DOHH2 (cell line): ENCODE results near the gene ASPDH.

Experiments used
- H3F3A ChIP-seq: fragments of 200-600 bp; sonication (generic), shearing (Covaris generic); 2 replicates; pipeline ENCODE4 v1.6.0; 2016; ENCODE audit warnings: antibody characterized with exemption, mild to moderate bottlenecking; ENCODE audit not compliant: control insufficient read depth, insufficient read depth
- H3K27ac ChIP-seq: fragments of 200-600 bp; sonication (generic); 2 replicates; pipeline ENCODE4 v1.5.1; 2014; ENCODE audit warnings: low read depth, mild to moderate bottlenecking, low read length, moderate library complexity
- H3K27me3 ChIP-seq: fragments of 200-600 bp; sonication (generic); 2 replicates; pipeline ENCODE4 v1.6.1; 2014; ENCODE audit warnings: mild to moderate bottlenecking, low read length, mixed read lengths; ENCODE audit not compliant: control insufficient read depth
- H3K36me3 ChIP-seq: fragments of 200-600 bp; sonication (generic); 2 replicates; pipeline ENCODE4 v1.6.1; 2014; ENCODE audit warnings: mild to moderate bottlenecking, low read length, moderate library complexity, mixed read lengths; ENCODE audit not compliant: control insufficient read depth
- H3K4me1 ChIP-seq: fragments of 200-600 bp; sonication (generic); 2 replicates; pipeline ENCODE4 v1.6.1; 2014; ENCODE audit warnings: mild to moderate bottlenecking, low read length, mixed read lengths; ENCODE audit not compliant: control insufficient read depth
- H3K4me2 ChIP-seq: fragments of 200-600 bp; sonication (generic); 2 replicates; pipeline ENCODE4 v1.6.0; 2014; ENCODE audit warnings: mild to moderate bottlenecking, low read length, moderate library complexity
- H3K4me3 ChIP-seq: fragments of 200-600 bp; sonication (generic); 2 replicates; pipeline ENCODE4 v1.5.1; 2014; ENCODE audit warnings: mild to moderate bottlenecking, low read length, mixed read lengths
- H3K79me2 ChIP-seq: fragments of 200-600 bp; sonication (generic); 2 replicates; pipeline ENCODE4 v1.6.1; 2014; ENCODE audit warnings: mild to moderate bottlenecking, low read length, mixed read lengths; ENCODE audit not compliant: control insufficient read depth
- H3K9me2 ChIP-seq: fragments of 200-600 bp; sonication (generic); replicated peaks from 2 replicates; pipeline ENCODE4 v1.6.1; 2014; ENCODE audit warnings: mild to moderate bottlenecking, low read length, mixed read lengths; ENCODE audit not compliant: control insufficient read depth
- H3K9me3 ChIP-seq: fragments of 200-600 bp; sonication (generic); 2 replicates; pipeline ENCODE4 v1.6.1; 2014; ENCODE audit warnings: antibody characterized with exemption, low read length, mixed read lengths; ENCODE audit not compliant: control insufficient read depth, insufficient read depth
- H4K20me1 ChIP-seq: fragments of 200-600 bp; sonication (generic); 2 replicates; pipeline ENCODE4 v1.6.0; 2014; ENCODE audit warnings: low read depth, mild to moderate bottlenecking, antibody characterized with exemption, low read length, moderate library complexity; ENCODE audit not compliant: control insufficient read depth, insufficient read depth
- EZH2phosphoT487 ChIP-seq: fragments of 200-600 bp; sonication (generic); IDR thresholded peaks from 2 replicates; pipeline ENCODE4 v1.6.1; 2017; ENCODE audit warnings: borderline replicate concordance, mild to moderate bottlenecking, antibody characterized with exemption, low read length, moderate library complexity, mixed read lengths
- TF ChIP-seq, protein P1 (sequence below): fragments of 200-600 bp; sonication (generic); IDR thresholded peaks from one replicate; pipeline ENCODE4 v1.5.1; 2014; ENCODE audit warnings: antibody characterized with exemption, mild to moderate bottlenecking, low read depth, low read length; ENCODE audit not compliant: poor library complexity, severe bottlenecking

The ASPDH gene

DNA sequence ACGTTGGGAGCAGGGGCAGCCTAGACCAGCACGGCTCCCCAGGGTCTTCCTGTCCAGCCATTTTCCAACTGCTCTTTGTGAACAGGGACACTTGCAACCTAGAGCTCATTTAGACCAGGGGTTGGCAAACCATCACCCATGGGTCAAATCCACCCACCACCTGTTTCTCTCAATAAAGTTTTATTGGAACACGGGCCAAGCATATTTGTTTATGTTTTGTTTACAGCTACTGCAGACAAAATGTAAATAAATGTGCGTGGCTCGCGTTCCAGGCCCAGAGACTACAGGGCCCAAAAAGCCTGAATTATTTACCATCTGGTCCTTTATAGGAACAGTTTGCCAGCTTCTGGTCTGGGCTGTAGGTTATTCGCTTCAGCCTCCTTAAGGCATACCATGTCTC, 50.7 kb downstream of the ASPDH start:
- Histone ChIP-seq H3K9me2 (no peaks in the 10 kb centered on the region), H3K9me3 (no peaks in the 10 kb centered on the region), H3K27ac (no peak overlapping the region), H3K27me3 (no peaks in the 10 kb centered on the region), H4K20me1 (no peaks in the 10 kb centered on the region), H3K4me1 (peaks cover 27% of the 10 kb centered on the region), H3K4me3 (no peak overlapping the region), H3K4me2 (no peak overlapping the region), H3F3A (peaks cover 14% of the 10 kb centered on the region), H3K36me3 (peaks cover 27% of the 10 kb centered on the region), H3K79me2 (no peaks in the 10 kb centered on the region)
- no peak for TF ChIP-seq EZH2phosphoT487
- TF ChIP-seq, protein P1, sequence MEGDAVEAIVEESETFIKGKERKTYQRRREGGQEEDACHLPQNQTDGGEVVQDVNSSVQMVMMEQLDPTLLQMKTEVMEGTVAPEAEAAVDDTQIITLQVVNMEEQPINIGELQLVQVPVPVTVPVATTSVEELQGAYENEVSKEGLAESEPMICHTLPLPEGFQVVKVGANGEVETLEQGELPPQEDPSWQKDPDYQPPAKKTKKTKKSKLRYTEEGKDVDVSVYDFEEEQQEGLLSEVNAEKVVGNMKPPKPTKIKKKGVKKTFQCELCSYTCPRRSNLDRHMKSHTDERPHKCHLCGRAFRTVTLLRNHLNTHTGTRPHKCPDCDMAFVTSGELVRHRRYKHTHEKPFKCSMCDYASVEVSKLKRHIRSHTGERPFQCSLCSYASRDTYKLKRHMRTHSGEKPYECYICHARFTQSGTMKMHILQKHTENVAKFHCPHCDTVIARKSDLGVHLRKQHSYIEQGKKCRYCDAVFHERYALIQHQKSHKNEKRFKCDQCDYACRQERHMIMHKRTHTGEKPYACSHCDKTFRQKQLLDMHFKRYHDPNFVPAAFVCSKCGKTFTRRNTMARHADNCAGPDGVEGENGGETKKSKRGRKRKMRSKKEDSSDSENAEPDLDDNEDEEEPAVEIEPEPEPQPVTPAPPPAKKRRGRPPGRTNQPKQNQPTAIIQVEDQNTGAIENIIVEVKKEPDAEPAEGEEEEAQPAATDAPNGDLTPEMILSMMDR: no peak
